HG03025 (cell line): ENCODE data around the gene MANSC1.
"Not testable (repeated sequence)": the region's sequence is repeated elsewhere in the genome, so short reads cannot be mapped to it uniquely, and the experiment has no call there.

Experiments
- ATAC-seq: cut with Tn5 transposase; IDR thresholded peaks from one replicate; pipeline ENCODE4 v1.9.1; 2021; ENCODE audit warnings: mild to moderate bottlenecking, moderate library complexity; ENCODE audit not compliant: unreplicated experiment, low FRiP score

The MANSC1 gene

GRCh38 chr12:12331896-12332295 is 18.1 kb downstream of the MANSC1 start:
- ATAC-seq: no peak

GRCh38 chr12:12331244-12331771 is 18.7 kb downstream of the MANSC1 start:
- ATAC-seq: no peak

- no peak for ATAC-seq
These were observed 22.2 kb downstream of the MANSC1 start for GRCh38 chr12:12327802-12328201.

GRCh38 chr12:12326262-12326661 is 23.8 kb downstream of the MANSC1 start:
- no peak for ATAC-seq

GRCh38 chr12:12323591-12323990 is 26.5 kb downstream of the MANSC1 start:
- no peak for ATAC-seq

- ATAC-seq: no peak
These were observed 26.9 kb downstream of the MANSC1 start for GRCh38 chr12:12323118-12323517.

- no peak for ATAC-seq
These were observed 30.4 kb downstream of the MANSC1 start for GRCh38 chr12:12319451-12320183.

- ATAC-seq: no peak
These were observed 34.2 kb downstream of the MANSC1 start for GRCh38 chr12:12315838-12316237.

- not testable (repeated sequence) for ATAC-seq
These were observed 39.3 kb downstream of the MANSC1 start for GRCh38 chr12:12310695-12311094.

GRCh38 chr12:12305568-12306300 is 44.3 kb downstream of the MANSC1 start:
- no peak for ATAC-seq

GRCh38 chr12:12302976-12303375 is 47.1 kb downstream of the MANSC1 start:
- no peak for ATAC-seq

- ATAC-seq: no peak
These were observed 48.9 kb downstream of the MANSC1 start for GRCh38 chr12:12301122-12301521.

GRCh38 chr12:12297201-12297830 is 52.7 kb downstream of the MANSC1 start:
- no peak for ATAC-seq

- ATAC-seq: no peak
These were observed 55.6 kb downstream of the MANSC1 start for GRCh38 chr12:12294215-12295005.

- ATAC-seq: no peak
These were observed 59.8 kb downstream of the MANSC1 start for GRCh38 chr12:12290206-12290605.

- ATAC-seq: no peak
These were observed 63.6 kb downstream of the MANSC1 start for GRCh38 chr12:12286441-12286840.

- no peak for ATAC-seq
These were observed 67.1 kb downstream of the MANSC1 start for GRCh38 chr12:12282761-12283425.

GRCh38 chr12:12282202-12282601 is 67.8 kb downstream of the MANSC1 start:
- no peak for ATAC-seq

GRCh38 chr12:12281134-12281533 is 68.9 kb downstream of the MANSC1 start:
- no peak for ATAC-seq

- no peak for ATAC-seq
These were observed 71.1 kb downstream of the MANSC1 start for GRCh38 chr12:12278899-12279298.
